Heart right ventricle (tissue), 16 donors: ENCODE data around the gene ITSN1. TPM values are rescaled to one million over a fixed set of nuclear protein-coding genes. Genes with fewer than 3 reads are reported as not detected.

Experiments
- ATAC-seq, 8 donors: fragments of 200-7000 bp; cut with Tn5 transposase; one replicate each; pipeline ENCODE4 v1.9.1; 2020; ENCODE audit warnings: mild to moderate bottlenecking in 8 of 8, moderate library complexity in 8 of 8, moderate number of reproducible peaks in 1 of 8
- DNase-seq, 2 donors: peaks; one replicate each; pipeline ENCODE4 v3.0.0-alpha.2; 2020
- H3K27ac ChIP-seq, 10 donors: fragments of 200-600 bp; sonication (generic) in 2 of 10; one replicate each; pipeline versions ENCODE4 v1.5.0 to v1.8.0; 2020 to 2022; ENCODE audit warnings: mild to moderate bottlenecking in 3 of 10
- H3K27me3 ChIP-seq, 7 donors: fragments of 200-600 bp; one replicate each; pipeline ENCODE4 v1.8.0; 2021 to 2022; ENCODE audit warnings: mild to moderate bottlenecking in 2 of 7
- H3K36me3 ChIP-seq, 9 donors: fragments of 200-600 bp; sonication (generic) in 1 of 9; one replicate each; pipeline versions ENCODE4 v1.5.0 to v1.8.0; 2020 to 2022; ENCODE audit warnings: mild to moderate bottlenecking in 2 of 9
- H3K4me1 ChIP-seq, 9 donors: fragments of 200-600 bp; sonication (generic) in 1 of 9; one replicate each; pipeline versions ENCODE4 v1.5.0 to v1.8.0; 2020 to 2022; ENCODE audit warnings: mild to moderate bottlenecking in 4 of 9
- H3K4me3 ChIP-seq, 10 donors: fragments of 200-600 bp; sonication (generic) in 2 of 10; one replicate each; pipeline versions ENCODE4 v1.5.0 to v1.8.0; 2020 to 2022; ENCODE audit warnings: mild to moderate bottlenecking in 7 of 10, moderate library complexity in 2 of 10
- H3K9me3 ChIP-seq, 11 donors: fragments of 200-600 bp in 10 of 11; sonication (generic) in 2 of 11; one replicate each; pipeline versions ENCODE4 v1.5.0 to v1.8.0; 2013 to 2022; ENCODE audit warnings: mild to moderate bottlenecking in 2 of 11, control low read depth in 1 of 11, moderate library complexity in 1 of 11
- CTCF ChIP-seq, 9 donors: fragments of 200-600 bp; sonication (generic) in 2 of 9; IDR thresholded peaks; one replicate each; pipeline versions ENCODE4 v1.5.0 to v1.8.0; 2021 to 2022; ENCODE audit warnings: antibody characterized with exemption in 9 of 9, mild to moderate bottlenecking in 5 of 9, moderate library complexity in 1 of 9
- WGBS, 2 donors: extraction: QIAGEN DNeasy Blood & Tissue Kit; methylation state at CpG; one replicate each; pipeline ENCODE4 v1.1.7; 2013; ENCODE audit warnings: inconsistent platforms in 1 of 2; 5-methylcytosine and 5-hydroxymethylcytosine counted together
- intact Hi-C, 10 donors: fragments of 100-400 bp; cut with DNase I; formaldehyde crosslinking; loops; one replicate each; pipeline versions ENCODE4 v1.11.1 to v1.14.2; 2022
- polyA plus RNA-seq, 2 donors: library from polyadenylated mRNA; stranded (reverse); fragments of 200-250 nt; gene quantifications; one replicate each; pipeline ENCODE4 v1.2.3, GENCODE V29; 2013
- total RNA-seq, 10 donors: library from RNA; stranded (reverse); fragmentation: NEBNext Ultra II Directional in 3 of 10; extraction: Animal tissue kit (Norgen Biotek cat#: 25700) in 3 of 10; gene quantifications; one replicate each; pipeline versions ENCODE4 v1.2.1 to v1.2.4, GENCODE V29; 2021 to 2023
- donor health status: Arrhythmogenic right ventricular cardiomyopathy.
- donor health status: ischemic (EF 13 %, LVEDD 7.1; RV severe dilation, severe dysfunction).
- donor health status: healthy with polysubstance abuse.
- donor health status: DM: no; HTN: yes; CAD: no.
- donor health status: DM: no; HTN: no; CAD: no.
- donor health status: ischemic (EF 25% LVEDD 6.9; RV normal size, moderate dysfunction).
- donor health status: ischemic (EF 25% LVEDD 5.7; RV mildly dilated, moderate dysfunction).
- donor health status: healthy.
- donor health status: DM: yes; HTN: yes; CAD: no.
- donor health status: Ischemic cardiomyopathy.
- donor health status: ischemic (EF 35%, LVEDD 5.7; RV mildly dilated, moderate dysfunction).
- donor health status: nonischemic (EF 11% LVEDD 7.7; RV severe dilation, severe dysfunction).
- donor health status: DM: yes; HTN: yes; CAD: no.
- donor health status: PGD.
- donor health status: ischemic (EF 29% LVEDD 5.4; RV normal size, mild dysfunction).
- donor health status: nonischemic (EF 23%, LVEDD 6.1; RV moderate dilation, normal function).

The ITSN1 gene
- total and polyA plus RNA-seq, 12 donors = 14.6 to 47.3 (median 32.3) TPM

GRCh38 chr21:33668180-33668579 lies 25.9 kb downstream of the ITSN1 start:
- TF ChIP-seq CTCF (IDR thresholded peaks at IDR 0.05) = no peak
- Histone ChIP-seq H3K27ac (peak overlapping the region in 1 of 10 donors; percentile 20), H3K36me3 (peaks cover 0 to 4% (median 0%) of the 10 kb centered on the region in 9 donors), H3K27me3 (no peaks in the 10 kb centered on the region), H3K4me1 (peaks cover 0 to 31% (median 14%) of the 10 kb centered on the region in 9 donors), H3K9me3 (no peaks in the 10 kb centered on the region), H3K4me3 (no peak overlapping the region)
- ATAC-seq = peak in 3 of 8 donors; percentile 44 to 48 (median 44)
- intact Hi-C loops = no loop called here
- DNase-seq = no peak
- 43 to 49% methylated on average over 4 of the region's 4 CpGs for WGBS, 2 donors

GRCh38 chr21:33668620-33669019 lies 26.3 kb downstream of the ITSN1 start:
- Histone ChIP-seq H3K9me3 (no peaks in the 10 kb centered on the region), H3K4me3 (no peak overlapping the region), H3K36me3 (peaks cover 0 to 4% (median 0%) of the 10 kb centered on the region in 9 donors), H3K27ac (no peak overlapping the region), H3K27me3 (no peaks in the 10 kb centered on the region), H3K4me1 (peaks cover 0 to 31% (median 14%) of the 10 kb centered on the region in 9 donors)
- DNase-seq = no peak
- 94 to 95% methylated on average over 2 of the region's 2 CpGs for WGBS, 2 donors
- intact Hi-C loops = no loop called here
- no peak for TF ChIP-seq CTCF (IDR thresholded peaks at IDR 0.05)
- no peak for ATAC-seq

GRCh38 chr21:33670076-33670978 lies 28.0 kb downstream of the ITSN1 start:
- peaks cover 0 to 4% (median 0%) of the 10 kb centered on the region in 9 donors for H3K36me3 ChIP-seq
- H3K4me1 ChIP-seq = peaks cover 0 to 35% (median 14%) of the 10 kb centered on the region in 9 donors
- 84 to 86% methylated on average over 6 of the region's 6 CpGs for WGBS, 2 donors
- TF ChIP-seq CTCF (IDR thresholded peaks at IDR 0.05) = no peak
- DNase-seq (no peak), ATAC-seq (no peak)
- H3K4me3 ChIP-seq = no peak overlapping the region
- no peaks in the 10 kb centered on the region for H3K9me3 ChIP-seq
- H3K27me3 ChIP-seq = no peaks in the 10 kb centered on the region
- intact Hi-C loops = no loop called here
- no peak overlapping the region for H3K27ac ChIP-seq

- intact Hi-C loops = no loop called here
- H3K9me3 ChIP-seq = no peaks in the 10 kb centered on the region
- no peak for DNase-seq
- 79% methylated on average over 8 of the region's 8 CpGs for WGBS, 2 donors
- TF ChIP-seq CTCF (IDR thresholded peaks at IDR 0.05) = no peak
- no peak overlapping the region for H3K27ac ChIP-seq
- H3K36me3 ChIP-seq = peaks cover 0 to 4% (median 0%) of the 10 kb centered on the region in 9 donors
- no peak for ATAC-seq
- H3K27me3 ChIP-seq = no peaks in the 10 kb centered on the region
- no peak overlapping the region for H3K4me3 ChIP-seq
- H3K4me1 ChIP-seq = peaks cover 0 to 19% (median 2%) of the 10 kb centered on the region in 9 donors
Observed at GRCh38 chr21:33673473-33673872, 31.2 kb downstream of the ITSN1 start.
